Liver (tissue), 3 donors: ENCODE data around the gene KIF7.

Source experiments
- CTCF ChIP-seq: fragments of 150-350 bp; IDR thresholded peaks from 2 replicates; pipeline ENCODE4 v1.5.1; 2017; ENCODE audit warnings: improper control_type of control experiment, low read depth, low read length; ENCODE audit not compliant: missing input control
- HNF4G ChIP-seq: IDR thresholded peaks from 2 replicates; pipeline ENCODE4 v1.6.1; 2016; ENCODE audit warnings: antibody characterized with exemption
- JUND ChIP-seq, 2 donors: IDR thresholded peaks; 2 replicates each; pipeline ENCODE4 v1.6.1; 2016; ENCODE audit warnings: antibody characterized with exemption in 2 of 2
- MAX ChIP-seq: IDR thresholded peaks from 2 replicates; pipeline ENCODE4 v1.6.1; 2016; ENCODE audit warnings: antibody characterized with exemption
- RAD21 ChIP-seq, 2 donors: IDR thresholded peaks; 2 replicates each; pipeline ENCODE4 v1.6.1; 2016; ENCODE audit warnings: antibody characterized with exemption in 2 of 2, mild to moderate bottlenecking in 2 of 2
- REST ChIP-seq: IDR thresholded peaks from 2 replicates; pipeline ENCODE4 v1.6.1; 2016; ENCODE audit warnings: antibody characterized with exemption, mild to moderate bottlenecking
- TAF1 ChIP-seq: conservative IDR thresholded peaks from 2 replicates; pipeline ENCODE4 v1.6.1; 2016; ENCODE audit warnings: antibody characterized with exemption, mild to moderate bottlenecking
- YY1 ChIP-seq: IDR thresholded peaks from 2 replicates; pipeline ENCODE4 v1.6.1; 2016; ENCODE audit warnings: antibody characterized with exemption, mild to moderate bottlenecking
- ZBTB33 ChIP-seq: IDR thresholded peaks from 2 replicates; pipeline ENCODE4 v1.6.1; 2016; ENCODE audit warnings: antibody characterized with exemption
- donor health status: healthy.
- donor health status: healthy.

- TF ChIP-seq CTCF (no peak), REST (no peak), YY1 (no peak), RAD21 (IDR thresholded peaks at IDR 0.05) (no peak), MAX (no peak), HNF4G (no peak), JUND (IDR thresholded peaks at IDR 0.05) (no peak), ZBTB33 (no peak), TAF1 (no peak)
Observed at GRCh38 chr15:89657686-89658200, 2.5 kb upstream of the KIF7 start.
